ENCODE data around the gene ANGPTL5.
"Not testable (repeated sequence)": the region's sequence is repeated elsewhere in the genome, so short reads cannot be mapped to it uniquely, and the experiment has no call there.

The ANGPTL5 gene

GRCh38 chr11:101872171-101872882 is 44.0 kb downstream of the ANGPTL5 start:
- H3K27ac Mint-ChIP-seq (ENCODE audit: low read depth) = no peak overlapping the region
- no peak overlapping the region for H3K4me3 Mint-ChIP-seq
- no peaks in the 10 kb centered on the region for H3K36me3 Mint-ChIP-seq (ENCODE audit: insufficient read depth)
- H3K27me3 Mint-ChIP-seq = peaks cover 48% of the 10 kb centered on the region
- H3K9me3 Mint-ChIP-seq = no peaks in the 10 kb centered on the region
- no peaks in the 10 kb centered on the region for H3K4me1 Mint-ChIP-seq
- DNase-seq (ENCODE audit: low spot score in 2 of 2) (no peak), ATAC-seq (replicated peaks; ENCODE audit: extremely low read depth, poor library complexity, severe bottlenecking) (no peak)

- peaks cover 30% of the 10 kb centered on the region for H3K27me3 Mint-ChIP-seq
These were observed 45.8 kb downstream of the ANGPTL5 start for GRCh38 chr11:101870510-101870909.

GRCh38 chr11:101867951-101868350 is 48.4 kb downstream of the ANGPTL5 start:
- Mint-ChIP-seq H3K27me3 (peaks cover 18% of the 10 kb centered on the region), H3K9me3 (peaks cover 6% of the 10 kb centered on the region), H3K36me3 (ENCODE audit: insufficient read depth) (no peaks in the 10 kb centered on the region), H3K27ac (ENCODE audit: low read depth) (no peak overlapping the region), H3K4me1 (no peaks in the 10 kb centered on the region), H3K4me3 (no peak overlapping the region)
- no peak for ATAC-seq (replicated peaks; ENCODE audit: extremely low read depth, poor library complexity, severe bottlenecking)
- DNase-seq (ENCODE audit: low spot score in 2 of 2) = no peak

More at GRCh38 chr11:101870510-101870909, 45.8 kb downstream of the ANGPTL5 start:
- no peaks in the 10 kb centered on the region for H3K4me1 Mint-ChIP-seq
- no peaks in the 10 kb centered on the region for H3K36me3 Mint-ChIP-seq (ENCODE audit: insufficient read depth)
- ATAC-seq (replicated peaks; ENCODE audit: extremely low read depth, poor library complexity, severe bottlenecking) = no peak
- DNase-seq (ENCODE audit: low spot score in 2 of 2) = no peak
- H3K4me3 Mint-ChIP-seq = no peak overlapping the region
- no peak overlapping the region for H3K27ac Mint-ChIP-seq (ENCODE audit: low read depth)
- no peaks in the 10 kb centered on the region for H3K9me3 Mint-ChIP-seq

- H3K36me3 Mint-ChIP-seq (ENCODE audit: insufficient read depth) = no peaks in the 10 kb centered on the region
- peaks cover 6% of the 10 kb centered on the region for H3K9me3 Mint-ChIP-seq
- ATAC-seq (replicated peaks; ENCODE audit: extremely low read depth, poor library complexity, severe bottlenecking) = no peak
- H3K4me1 Mint-ChIP-seq = no peaks in the 10 kb centered on the region
- peaks cover 22% of the 10 kb centered on the region for H3K27me3 Mint-ChIP-seq
- H3K4me3 Mint-ChIP-seq = no peak overlapping the region
- DNase-seq (ENCODE audit: low spot score in 2 of 2) = no peak
- H3K27ac Mint-ChIP-seq (ENCODE audit: low read depth) = no peak overlapping the region
These were observed 49.5 kb downstream of the ANGPTL5 start for GRCh38 chr11:101866619-101867491.

- ATAC-seq (replicated peaks; ENCODE audit: extremely low read depth, poor library complexity, severe bottlenecking) (no peak), DNase-seq (ENCODE audit: low spot score in 2 of 2) (no peak)
- no peaks in the 10 kb centered on the region for H3K36me3 Mint-ChIP-seq (ENCODE audit: insufficient read depth)
- H3K27me3 Mint-ChIP-seq = peaks cover 15% of the 10 kb centered on the region
- peaks cover 6% of the 10 kb centered on the region for H3K9me3 Mint-ChIP-seq
- no peak overlapping the region for H3K4me3 Mint-ChIP-seq
- H3K4me1 Mint-ChIP-seq = no peaks in the 10 kb centered on the region
- no peak overlapping the region for H3K27ac Mint-ChIP-seq (ENCODE audit: low read depth)
These were observed 52.2 kb downstream of the ANGPTL5 start for GRCh38 chr11:101864098-101864497.

- H3K4me1 Mint-ChIP-seq = no peaks in the 10 kb centered on the region
- H3K36me3 Mint-ChIP-seq (ENCODE audit: insufficient read depth) = no peaks in the 10 kb centered on the region
- peaks cover 8% of the 10 kb centered on the region for H3K27me3 Mint-ChIP-seq
- ATAC-seq (replicated peaks; ENCODE audit: extremely low read depth, poor library complexity, severe bottlenecking) (no peak), DNase-seq (ENCODE audit: low spot score in 2 of 2) (no peak)
- H3K4me3 Mint-ChIP-seq = no peak overlapping the region
- no peak overlapping the region for H3K27ac Mint-ChIP-seq (ENCODE audit: low read depth)
- H3K9me3 Mint-ChIP-seq = peaks cover 6% of the 10 kb centered on the region
These were observed 53.0 kb downstream of the ANGPTL5 start for GRCh38 chr11:101863361-101863760.

GRCh38 chr11:101862391-101863233 is 53.7 kb downstream of the ANGPTL5 start:
- Mint-ChIP-seq H3K36me3 (ENCODE audit: insufficient read depth) (no peaks in the 10 kb centered on the region), H3K4me1 (no peaks in the 10 kb centered on the region), H3K4me3 (no peak overlapping the region), H3K9me3 (peaks cover 6% of the 10 kb centered on the region), H3K27ac (ENCODE audit: low read depth) (no peak overlapping the region), H3K27me3 (peaks cover 6% of the 10 kb centered on the region)
- no peak for ATAC-seq (replicated peaks; ENCODE audit: extremely low read depth, poor library complexity, severe bottlenecking)
- no peak for DNase-seq (ENCODE audit: low spot score in 2 of 2)

GRCh38 chr11:101860696-101861427 is 55.5 kb downstream of the ANGPTL5 start:
- Mint-ChIP-seq H3K27me3 (peaks cover 6% of the 10 kb centered on the region), H3K4me3 (no peak overlapping the region), H3K9me3 (peaks cover 6% of the 10 kb centered on the region), H3K27ac (ENCODE audit: low read depth) (no peak overlapping the region), H3K4me1 (no peaks in the 10 kb centered on the region), H3K36me3 (ENCODE audit: insufficient read depth) (no peaks in the 10 kb centered on the region)
- no peak for DNase-seq (ENCODE audit: low spot score in 2 of 2)
- ATAC-seq (replicated peaks; ENCODE audit: extremely low read depth, poor library complexity, severe bottlenecking) = no peak

- H3K36me3 Mint-ChIP-seq (ENCODE audit: insufficient read depth); H3K4me3 Mint-ChIP-seq; H3K9me3 Mint-ChIP-seq: not testable (repeated sequence)
These were observed 64.1 kb downstream of the ANGPTL5 start for GRCh38 chr11:101852260-101852659.

GRCh38 chr11:101848262-101848661 is 68.1 kb downstream of the ANGPTL5 start:
- no peak for ATAC-seq (replicated peaks; ENCODE audit: extremely low read depth, poor library complexity, severe bottlenecking)
- Mint-ChIP-seq H3K27me3 (peaks cover 15% of the 10 kb centered on the region), H3K4me3 (no peak overlapping the region), H3K36me3 (ENCODE audit: insufficient read depth) (no peaks in the 10 kb centered on the region), H3K4me1 (no peaks in the 10 kb centered on the region), H3K27ac (ENCODE audit: low read depth) (no peak overlapping the region), H3K9me3 (no peaks in the 10 kb centered on the region)
- DNase-seq (ENCODE audit: low spot score in 2 of 2) = no peak

More at GRCh38 chr11:101852260-101852659, 64.1 kb downstream of the ANGPTL5 start:
- peaks cover 36% of the 10 kb centered on the region for H3K27me3 Mint-ChIP-seq
- not testable (repeated sequence) for H3K4me1 Mint-ChIP-seq; H3K27ac Mint-ChIP-seq (ENCODE audit: low read depth); DNase-seq (ENCODE audit: low spot score in 2 of 2); ATAC-seq (replicated peaks; ENCODE audit: extremely low read depth, poor library complexity, severe bottlenecking)

GRCh38 chr11:101844608-101845007 is 71.7 kb downstream of the ANGPTL5 start:
- H3K4me1 Mint-ChIP-seq = no peaks in the 10 kb centered on the region
- ATAC-seq (replicated peaks; ENCODE audit: extremely low read depth, poor library complexity, severe bottlenecking) = no peak
- H3K4me3 Mint-ChIP-seq = no peak overlapping the region
- H3K27ac Mint-ChIP-seq (ENCODE audit: low read depth) = no peak overlapping the region
- DNase-seq (ENCODE audit: low spot score in 2 of 2) = no peak
- no peaks in the 10 kb centered on the region for H3K9me3 Mint-ChIP-seq
- H3K36me3 Mint-ChIP-seq (ENCODE audit: insufficient read depth) = no peaks in the 10 kb centered on the region
- no peaks in the 10 kb centered on the region for H3K27me3 Mint-ChIP-seq

- Mint-ChIP-seq H3K9me3 (no peaks in the 10 kb centered on the region), H3K4me1 (no peaks in the 10 kb centered on the region), H3K4me3 (no peak overlapping the region), H3K27me3 (no peaks in the 10 kb centered on the region), H3K36me3 (ENCODE audit: insufficient read depth) (no peaks in the 10 kb centered on the region), H3K27ac (ENCODE audit: low read depth) (no peak overlapping the region)
- ATAC-seq (replicated peaks; ENCODE audit: extremely low read depth, poor library complexity, severe bottlenecking) (no peak), DNase-seq (ENCODE audit: low spot score in 2 of 2) (no peak)
These were observed 75.6 kb downstream of the ANGPTL5 start for GRCh38 chr11:101840704-101841103.
